HUDEP-2 (cell line): Measurements from ENCODE around the gene HBS1L.
A peak's percentile ranks its signal among the peaks of the same experiment; 100 is the strongest.

ENCODE experiments used
- DNase-seq, 76 experiments: peaks; one replicate each; lab custom pipeline; 2025; ENCODE audit not compliant: unreplicated experiment in 76 of 76; lab: John Stamatoyannopoulos, UW

The HBS1L gene

DNA sequence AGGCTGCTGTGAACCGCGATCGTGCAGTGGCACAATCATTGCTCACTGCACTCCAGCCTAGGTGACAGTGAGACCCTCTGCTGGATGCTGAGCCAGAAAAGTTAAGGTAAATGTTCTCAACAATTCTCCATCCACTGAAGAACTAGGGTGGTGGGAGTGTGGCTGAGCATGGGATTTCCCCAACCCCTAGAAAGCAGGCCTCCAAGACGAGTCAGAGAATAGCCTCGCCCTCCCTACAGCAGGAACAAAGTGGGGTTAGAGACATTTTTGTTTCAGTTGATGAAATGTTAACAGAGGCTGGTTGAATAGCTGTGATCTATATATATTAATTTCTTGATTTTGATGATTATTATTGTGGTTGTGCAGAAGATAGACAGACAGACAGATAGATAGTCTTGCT lies 98.6 kb downstream of the HBS1L start:
- DNase-seq = no peak

GRCh38 chr6:134954272-134955000 lies 100.2 kb downstream of the HBS1L start:
- peak in 2 of 76 experiments; percentile 25 to 29 for DNase-seq

GRCh38 chr6:134951494-134952263 lies 102.9 kb downstream of the HBS1L start:
- DNase-seq = no peak

- no peak for DNase-seq
Observed at GRCh38 chr6:134950482-134950881, 104.1 kb downstream of the HBS1L start.

DNA sequence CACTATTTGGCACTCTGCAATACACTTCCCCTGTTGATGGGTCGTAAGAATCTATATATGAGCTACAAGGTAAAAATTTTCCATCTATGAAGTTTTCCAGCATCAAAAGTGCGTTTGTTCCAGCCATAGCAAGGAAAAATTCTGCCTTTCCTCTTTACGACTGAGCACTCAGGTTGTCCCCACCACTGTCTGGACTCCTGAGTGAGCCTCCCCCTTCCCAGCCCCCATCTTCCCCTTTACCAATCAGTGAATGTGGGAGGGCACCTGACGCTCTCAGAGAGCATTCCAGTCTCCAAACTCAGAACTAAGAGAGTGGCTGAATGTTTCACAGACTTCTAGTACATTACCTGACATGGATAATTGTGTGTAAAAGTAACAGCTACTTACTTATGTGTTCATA lies 104.7 kb downstream of the HBS1L start, which contains the start of gene ALDH8A1:
Gene ALDH8A1 (minus strand): TSS at position 175 of the 400 bp plus-strand sequence. CDS start 48 bp downstream, at position 127.
- DNase-seq = no peak

GRCh38 chr6:134948691-134949090 lies 105.9 kb downstream of the HBS1L start:
- DNase-seq = no peak

DNA sequence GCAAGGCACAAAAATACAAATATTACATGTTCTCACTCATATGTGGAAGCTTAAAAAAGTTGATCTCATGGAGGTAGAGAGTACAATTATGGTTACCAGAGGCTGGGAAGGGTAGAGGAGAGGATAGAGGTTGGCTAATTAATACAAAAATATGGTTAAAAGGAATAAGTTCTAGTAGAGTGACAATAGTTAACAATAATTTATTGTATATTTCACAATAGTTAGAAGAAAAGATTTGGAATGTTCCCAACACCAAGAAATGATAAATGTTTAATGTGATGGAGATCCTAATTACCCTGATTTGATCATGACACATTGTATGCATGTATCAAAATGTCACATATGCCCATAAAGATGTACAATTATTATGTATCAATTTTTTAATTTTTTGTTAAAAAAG lies 106.5 kb downstream of the HBS1L start:
- no peak for DNase-seq

GRCh38 chr6:134945045-134945444 lies 109.6 kb downstream of the HBS1L start:
- no peak for DNase-seq

GRCh38 chr6:134943522-134944111 lies 111.0 kb downstream of the HBS1L start:
- no peak for DNase-seq

GRCh38 chr6:134938896-134939295 lies 115.7 kb downstream of the HBS1L start:
- no peak for DNase-seq

DNA sequence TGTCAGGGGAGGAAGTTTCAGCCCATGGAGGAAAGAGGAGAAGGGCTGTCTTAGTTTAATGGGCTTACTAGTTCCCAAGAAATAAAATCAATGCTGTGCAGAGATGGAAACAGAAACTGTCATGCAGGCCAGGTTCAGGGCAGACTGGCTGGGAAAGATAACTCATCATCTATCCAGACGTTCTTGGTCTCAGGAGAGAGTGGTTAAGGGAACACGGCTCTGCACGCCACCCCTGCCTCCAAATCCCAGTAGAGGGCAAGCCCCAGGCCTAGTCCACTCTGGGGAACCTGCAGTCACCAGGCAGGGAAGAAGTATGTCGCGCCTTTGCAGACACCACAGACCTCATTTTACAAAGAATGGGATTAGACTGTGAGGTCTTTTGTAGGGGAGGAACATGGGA lies 117.2 kb downstream of the HBS1L start:
- DNase-seq = no peak

GRCh38 chr6:134936931-134937330 lies 117.7 kb downstream of the HBS1L start:
- DNase-seq = no peak

- no peak for DNase-seq
Observed at GRCh38 chr6:134936476-134936875, 118.1 kb downstream of the HBS1L start.

DNA sequence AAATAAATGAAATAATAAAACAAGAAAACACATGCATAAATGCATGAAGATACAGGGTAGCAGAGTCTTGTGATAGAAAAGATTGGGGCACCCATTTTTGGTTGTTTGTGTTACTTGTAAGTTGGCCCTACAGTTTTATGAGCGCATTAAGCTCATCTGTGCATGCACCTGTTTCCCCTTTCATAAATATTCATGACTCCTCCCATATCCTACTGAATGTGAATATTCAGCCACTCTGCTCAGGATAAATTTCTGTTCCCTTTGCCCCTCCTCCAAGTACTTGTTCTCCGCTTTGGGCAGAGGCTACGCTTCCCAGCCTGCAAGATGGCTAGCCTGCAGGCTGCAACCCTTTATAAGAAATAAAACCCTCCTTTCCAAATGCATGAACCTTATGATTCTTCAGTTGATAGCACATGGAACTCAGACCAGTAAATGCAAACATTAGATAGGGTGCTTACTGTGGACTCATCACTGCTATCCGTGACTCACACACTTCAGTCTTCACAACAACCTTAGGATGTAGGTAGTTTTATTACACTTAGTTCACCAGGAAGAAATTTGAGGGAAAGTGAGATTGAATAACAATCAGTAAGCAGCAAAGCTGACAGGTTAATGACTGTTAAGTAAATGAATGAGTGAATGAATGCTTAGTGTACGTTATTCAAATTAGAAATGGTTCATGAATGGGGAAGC lies 119.7 kb downstream of the HBS1L start:
- DNase-seq = no peak

DNA sequence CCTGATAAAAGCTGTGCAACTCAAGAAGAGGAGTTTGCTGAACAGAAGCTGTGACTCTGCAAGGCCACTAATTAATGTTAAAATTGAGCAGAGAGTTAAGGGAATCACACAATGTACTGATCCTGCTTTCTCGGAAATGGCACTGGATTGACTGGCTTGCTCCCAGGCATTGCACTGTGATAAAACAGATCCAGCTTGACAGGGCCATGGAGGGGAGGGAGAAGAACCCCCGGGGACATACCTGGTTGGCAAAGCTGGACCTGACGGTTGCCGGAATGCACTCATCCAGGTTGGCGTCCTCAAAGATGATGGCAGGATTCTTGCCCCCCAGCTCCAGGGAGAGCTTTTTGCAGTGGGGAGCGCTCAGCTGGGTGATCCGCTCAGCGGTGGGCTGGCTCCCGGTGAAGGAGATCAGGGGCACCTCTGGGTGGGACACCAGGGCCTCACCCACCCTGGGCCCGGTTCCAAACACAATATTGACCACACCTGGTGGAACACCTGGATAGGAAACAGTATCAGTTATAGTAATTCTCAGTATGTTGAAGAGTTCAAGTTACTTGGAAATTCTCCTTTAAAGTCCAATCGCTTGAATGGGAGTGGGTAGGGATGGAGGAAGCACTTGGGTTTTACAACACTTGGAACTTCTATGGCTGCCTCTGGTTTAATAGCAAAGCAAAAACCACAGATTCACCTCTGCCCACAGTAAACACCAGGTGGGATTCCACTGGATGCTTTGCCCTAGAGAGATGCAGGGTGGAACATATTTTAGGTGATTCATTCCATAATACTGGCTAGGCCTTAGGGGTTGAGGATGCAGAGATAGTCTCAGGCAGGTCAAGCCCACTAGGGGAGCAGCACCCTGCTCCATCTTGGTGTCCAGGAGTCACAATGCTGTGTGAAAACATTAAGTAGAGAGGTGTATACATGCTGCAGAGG lies 121.8 kb downstream of the HBS1L start:
- DNase-seq = no peak

- DNase-seq = no peak
Observed at GRCh38 chr6:134932098-134932497, 122.5 kb downstream of the HBS1L start.

- DNase-seq = no peak
Observed at GRCh38 chr6:134930463-134930862, 124.2 kb downstream of the HBS1L start.

DNA sequence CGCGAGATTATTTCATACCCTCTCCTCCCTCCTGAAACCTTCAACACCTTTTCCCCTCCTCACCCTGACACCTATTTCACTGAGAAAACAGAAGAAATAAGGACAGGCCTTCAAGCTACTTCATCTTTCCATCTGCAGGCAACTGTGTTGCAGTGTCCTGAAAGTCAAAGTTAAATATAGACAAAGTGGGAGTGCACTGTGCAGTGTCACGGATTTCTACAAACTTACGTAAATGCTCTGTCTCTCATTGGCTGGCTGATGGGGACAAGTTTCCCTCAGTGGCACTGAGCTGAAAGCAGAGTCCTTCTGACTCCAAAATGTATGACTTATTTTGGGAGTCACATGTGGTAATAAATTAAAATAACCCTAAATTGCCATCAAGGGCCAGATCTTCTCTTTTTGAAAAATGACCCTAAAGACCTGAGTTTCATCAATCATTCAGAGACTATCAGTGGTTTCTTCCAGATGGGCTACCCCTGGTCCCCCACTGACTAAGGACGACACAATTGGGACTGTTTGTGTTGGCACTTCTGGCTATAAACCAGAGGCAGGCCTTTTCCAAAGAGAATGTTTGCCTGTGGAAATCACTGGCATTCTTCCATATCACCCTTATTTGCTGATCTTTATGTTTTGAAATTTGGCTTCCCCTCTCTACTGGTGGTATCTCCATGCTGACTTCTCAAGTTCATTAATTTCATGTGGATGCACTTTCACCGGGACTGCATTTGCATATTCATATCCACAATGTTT lies 126.3 kb downstream of the HBS1L start:
- no peak for DNase-seq

GRCh38 chr6:134925800-134926199 lies 128.8 kb downstream of the HBS1L start:
- no peak for DNase-seq
